ENCODE measurements around the gene SELL.

- TF ChIP-seq EZH2 (IDR thresholded peaks at IDR 0.05; ENCODE audit: borderline replicate concordance, low read depth, low read length, poor library complexity, severe bottlenecking) (no peak), CTCF (conservative IDR thresholded peaks at IDR 0.05; ENCODE audit: low read depth, low read length) (no peak)
These were observed 31.7 kb downstream of the SELL start for GRCh38 chr1:169679692-169680091.
